ENCODE measurements around the gene LLGL2. TPM values are rescaled to one million over a fixed set of nuclear protein-coding genes. Genes with fewer than 3 reads are reported as not detected.

LLGL2 gene
- total and polyA plus RNA-seq, 7 donors = 1.4 to 3.3 (median 1.5) TPM

DNA sequence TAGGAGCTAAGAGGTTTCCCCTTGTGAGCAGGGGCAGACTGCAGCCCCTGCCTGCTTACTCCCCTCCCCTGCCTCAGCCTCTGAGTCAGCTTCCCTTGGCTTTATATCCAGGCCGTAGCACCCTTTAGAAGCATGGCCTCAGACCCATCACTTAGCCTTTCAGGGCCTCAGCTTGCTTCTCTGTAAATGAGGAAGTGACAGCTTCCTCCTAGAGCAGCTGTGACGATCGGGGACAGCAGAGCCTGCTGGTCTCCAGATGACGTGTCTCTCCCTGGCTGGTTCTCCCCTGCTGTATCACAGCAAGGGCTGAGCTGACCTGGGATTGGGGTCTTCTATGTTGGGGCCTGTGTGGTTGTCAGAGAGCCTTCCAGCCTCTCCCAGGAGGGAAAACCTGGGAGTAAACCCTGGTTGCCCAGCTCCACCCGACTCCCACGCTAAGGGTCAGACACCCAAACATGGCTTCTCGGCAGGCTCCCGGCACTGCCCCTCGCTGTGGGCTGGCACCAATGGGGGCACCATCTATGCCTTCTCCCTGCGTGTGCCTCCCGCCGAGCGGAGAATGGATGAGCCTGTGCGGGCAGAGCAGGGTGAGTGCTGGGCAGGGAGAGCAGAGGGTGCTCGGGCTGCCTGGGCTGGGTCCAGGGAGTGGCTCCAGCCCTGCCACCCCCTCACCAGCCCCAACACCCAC, 45.8 kb downstream of the LLGL2 start:
- Histone ChIP-seq H3K4me1 (no peaks in the 10 kb centered on the region), H3K27me3 (ENCODE audit: insufficient read depth in 3 of 3, low read length in 2 of 3) (no peaks in the 10 kb centered on the region), H3K9me3 (no peaks in the 10 kb centered on the region), H3K36me3 (ENCODE audit: insufficient read depth in 1 of 2, low read depth in 1 of 2) (no peaks in the 10 kb centered on the region), H3K27ac (no peak overlapping the region), H3K4me3 (no peak overlapping the region)
- ATAC-seq = peak in 3 of 4 donors; percentile 23 to 57 (median 40)
- intact Hi-C loops (cut with DNase I) = no loop called here
- 74 to 78% (median 77%) methylated on average over 14 to 15 of the region's 15 CpGs for whole genome bisulfite sequencing, 3 donors
- no peak for DNase-seq
- TF ChIP-seq, protein P1, sequence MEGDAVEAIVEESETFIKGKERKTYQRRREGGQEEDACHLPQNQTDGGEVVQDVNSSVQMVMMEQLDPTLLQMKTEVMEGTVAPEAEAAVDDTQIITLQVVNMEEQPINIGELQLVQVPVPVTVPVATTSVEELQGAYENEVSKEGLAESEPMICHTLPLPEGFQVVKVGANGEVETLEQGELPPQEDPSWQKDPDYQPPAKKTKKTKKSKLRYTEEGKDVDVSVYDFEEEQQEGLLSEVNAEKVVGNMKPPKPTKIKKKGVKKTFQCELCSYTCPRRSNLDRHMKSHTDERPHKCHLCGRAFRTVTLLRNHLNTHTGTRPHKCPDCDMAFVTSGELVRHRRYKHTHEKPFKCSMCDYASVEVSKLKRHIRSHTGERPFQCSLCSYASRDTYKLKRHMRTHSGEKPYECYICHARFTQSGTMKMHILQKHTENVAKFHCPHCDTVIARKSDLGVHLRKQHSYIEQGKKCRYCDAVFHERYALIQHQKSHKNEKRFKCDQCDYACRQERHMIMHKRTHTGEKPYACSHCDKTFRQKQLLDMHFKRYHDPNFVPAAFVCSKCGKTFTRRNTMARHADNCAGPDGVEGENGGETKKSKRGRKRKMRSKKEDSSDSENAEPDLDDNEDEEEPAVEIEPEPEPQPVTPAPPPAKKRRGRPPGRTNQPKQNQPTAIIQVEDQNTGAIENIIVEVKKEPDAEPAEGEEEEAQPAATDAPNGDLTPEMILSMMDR (IDR thresholded peaks at IDR 0.05) = no peak

DNA sequence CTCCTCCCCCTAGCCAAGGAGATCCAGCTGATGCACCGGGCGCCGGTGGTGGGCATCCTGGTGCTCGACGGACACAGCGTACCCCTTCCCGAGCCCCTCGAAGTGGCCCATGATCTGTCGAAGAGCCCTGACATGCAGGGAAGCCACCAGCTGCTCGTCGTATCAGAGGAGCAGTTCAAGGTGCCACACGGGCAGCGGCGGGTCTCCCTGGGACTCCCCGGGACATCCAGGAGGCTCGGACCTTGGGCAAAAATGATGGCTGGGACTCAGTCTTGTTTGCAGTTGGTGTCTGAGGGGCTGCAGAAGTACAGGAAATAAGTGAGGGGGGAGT, 46.4 kb downstream of the LLGL2 start:
- no peaks in the 10 kb centered on the region for H3K4me1 ChIP-seq
- 77 to 87% (median 83%) methylated on average over 16 of the region's 16 CpGs for WGBS, 3 donors
- H3K27me3 ChIP-seq (ENCODE audit: insufficient read depth in 3 of 3, low read length in 2 of 3) = no peaks in the 10 kb centered on the region
- H3K27ac ChIP-seq = no peak overlapping the region
- TF ChIP-seq, protein P1 (IDR thresholded peaks at IDR 0.05) = no peak
- intact Hi-C loops (cut with DNase I) = no loop called here
- no peaks in the 10 kb centered on the region for H3K36me3 ChIP-seq (ENCODE audit: insufficient read depth in 1 of 2, low read depth in 1 of 2)
- ATAC-seq (no peak), DNase-seq (no peak)
- H3K9me3 ChIP-seq = no peaks in the 10 kb centered on the region
- no peak overlapping the region for H3K4me3 ChIP-seq

DNA sequence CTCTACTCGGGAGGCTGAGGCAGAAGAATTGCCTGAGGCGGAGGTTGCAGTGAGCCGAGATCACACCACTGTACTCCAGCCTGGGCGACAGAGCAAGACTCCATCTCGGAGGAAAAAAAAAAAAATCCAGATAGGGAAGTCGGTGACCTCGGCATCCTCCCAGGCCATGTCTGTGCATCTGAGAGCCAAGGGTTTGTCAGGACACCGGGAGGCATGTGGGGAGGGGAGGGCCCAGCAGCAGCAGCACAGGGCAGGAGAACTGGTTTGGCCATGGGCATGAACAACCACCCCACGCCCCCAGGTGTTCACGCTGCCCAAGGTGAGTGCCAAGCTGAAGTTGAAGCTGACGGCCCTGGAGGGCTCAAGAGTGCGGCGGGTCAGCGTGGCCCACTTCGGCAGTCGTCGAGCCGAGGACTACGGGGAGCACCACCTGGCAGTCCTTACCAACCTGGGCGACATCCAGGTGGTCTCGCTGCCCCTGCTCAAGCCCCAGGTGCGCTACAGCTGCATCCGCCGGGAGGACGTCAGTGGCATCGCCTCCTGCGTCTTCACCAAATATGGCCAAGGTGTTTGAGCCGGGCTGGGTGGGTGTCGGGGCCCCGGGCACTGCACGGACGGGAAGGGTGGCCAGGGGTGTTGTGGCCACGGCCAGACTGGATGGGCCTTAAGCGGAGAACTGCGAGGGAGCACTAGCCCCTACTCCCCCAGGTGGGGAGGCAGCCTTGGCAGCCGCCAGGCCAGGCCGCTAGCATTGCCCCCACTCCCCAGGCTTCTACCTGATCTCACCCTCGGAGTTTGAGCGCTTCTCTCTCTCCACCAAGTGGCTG, 47.4 kb downstream of the LLGL2 start:
- H3K27me3 ChIP-seq (ENCODE audit: insufficient read depth in 3 of 3, low read length in 2 of 3) = no peaks in the 10 kb centered on the region
- DNase-seq = no peak
- intact Hi-C loops (cut with DNase I) = no loop called here
- no peaks in the 10 kb centered on the region for H3K36me3 ChIP-seq (ENCODE audit: insufficient read depth in 1 of 2, low read depth in 1 of 2)
- no peak for ATAC-seq
- no peak overlapping the region for H3K27ac ChIP-seq
- H3K4me3 ChIP-seq = no peak overlapping the region
- H3K4me1 ChIP-seq = no peaks in the 10 kb centered on the region
- TF ChIP-seq, protein P1 (IDR thresholded peaks at IDR 0.05) = no peak
- no peaks in the 10 kb centered on the region for H3K9me3 ChIP-seq
- WGBS, 3 donors = 90 to 94% (median 90%) methylated on average over 39 of the region's 39 CpGs

DNA sequence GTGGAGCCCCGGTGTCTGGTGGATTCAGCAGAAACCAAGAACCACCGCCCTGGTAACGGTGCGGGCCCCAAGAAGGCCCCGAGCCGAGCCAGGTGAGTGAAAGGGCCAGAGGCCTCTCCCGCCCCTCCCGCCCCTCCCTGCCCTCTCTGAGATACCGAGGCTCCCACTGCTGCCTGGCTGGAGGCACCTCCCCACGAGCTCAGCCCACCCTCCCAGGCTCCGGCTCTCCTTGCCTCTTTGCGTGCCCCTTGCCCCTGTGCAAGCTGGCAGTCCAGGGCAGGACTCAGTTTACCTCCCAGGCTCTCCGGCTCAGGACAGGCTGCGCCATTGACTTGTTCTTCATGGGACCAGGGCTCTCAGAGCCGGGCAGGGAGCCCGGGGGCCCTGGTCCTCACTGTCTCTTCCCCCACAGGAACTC, 48.1 kb downstream of the LLGL2 start:
- no peaks in the 10 kb centered on the region for H3K36me3 ChIP-seq (ENCODE audit: insufficient read depth in 1 of 2, low read depth in 1 of 2)
- TF ChIP-seq, protein P1 (IDR thresholded peaks at IDR 0.05) = no peak
- intact Hi-C loops (cut with DNase I) = no loop called here
- ATAC-seq = no peak
- no peaks in the 10 kb centered on the region for H3K27me3 ChIP-seq (ENCODE audit: insufficient read depth in 3 of 3, low read length in 2 of 3)
- no peaks in the 10 kb centered on the region for H3K9me3 ChIP-seq
- 83 to 95% (median 89%) methylated on average over 14 to 16 of the region's 16 CpGs for WGBS, 3 donors
- H3K27ac ChIP-seq = no peak overlapping the region
- DNase-seq = no peak
- no peak overlapping the region for H3K4me3 ChIP-seq
- H3K4me1 ChIP-seq = no peaks in the 10 kb centered on the region

Measured in psoas muscle (tissue), 8 donors.